ENCODE measurements around the gene ANKRD24.
"Not testable (repeated sequence)": the region's sequence is repeated elsewhere in the genome, so short reads cannot be mapped to it uniquely, and the experiment has no call there.

Gene ANKRD24

DNA sequence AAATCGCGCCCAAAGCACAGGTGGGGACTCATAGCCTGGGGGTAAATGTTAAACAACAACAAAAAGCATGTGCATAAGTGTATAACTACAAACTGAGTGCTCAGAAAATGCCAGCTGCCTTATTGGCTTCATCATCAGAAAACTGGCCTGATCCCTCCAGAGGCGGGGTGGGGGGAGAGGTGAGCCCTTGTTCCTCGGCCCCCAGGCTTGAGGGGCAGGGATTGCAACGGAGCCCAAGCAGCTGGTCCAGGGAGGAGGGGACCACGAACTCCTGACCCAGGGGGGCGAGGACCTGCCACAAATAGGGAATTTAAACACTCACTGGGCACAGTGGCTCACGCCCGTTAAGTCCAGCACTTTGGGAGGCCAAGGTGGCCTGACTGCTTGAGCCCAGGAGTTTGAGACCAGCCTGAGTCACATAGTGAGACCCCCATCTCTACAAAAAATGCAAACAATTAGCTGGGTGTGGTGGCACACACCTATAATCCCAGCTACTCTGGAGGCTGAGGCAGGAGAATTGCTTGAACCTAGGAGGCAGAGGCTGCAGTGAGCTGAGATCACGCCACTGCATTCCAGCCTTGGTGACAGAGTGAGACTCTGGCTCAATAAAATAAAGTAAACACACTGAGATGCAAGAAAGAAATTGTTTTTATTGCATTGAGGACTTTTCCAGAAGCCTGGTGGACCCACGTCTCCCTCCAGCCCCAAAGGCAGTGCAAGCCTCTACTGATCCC is 8.8 kb upstream of the ANKRD24 start:
- no peak for DNase-seq (ENCODE audit: low spot score)

DNA sequence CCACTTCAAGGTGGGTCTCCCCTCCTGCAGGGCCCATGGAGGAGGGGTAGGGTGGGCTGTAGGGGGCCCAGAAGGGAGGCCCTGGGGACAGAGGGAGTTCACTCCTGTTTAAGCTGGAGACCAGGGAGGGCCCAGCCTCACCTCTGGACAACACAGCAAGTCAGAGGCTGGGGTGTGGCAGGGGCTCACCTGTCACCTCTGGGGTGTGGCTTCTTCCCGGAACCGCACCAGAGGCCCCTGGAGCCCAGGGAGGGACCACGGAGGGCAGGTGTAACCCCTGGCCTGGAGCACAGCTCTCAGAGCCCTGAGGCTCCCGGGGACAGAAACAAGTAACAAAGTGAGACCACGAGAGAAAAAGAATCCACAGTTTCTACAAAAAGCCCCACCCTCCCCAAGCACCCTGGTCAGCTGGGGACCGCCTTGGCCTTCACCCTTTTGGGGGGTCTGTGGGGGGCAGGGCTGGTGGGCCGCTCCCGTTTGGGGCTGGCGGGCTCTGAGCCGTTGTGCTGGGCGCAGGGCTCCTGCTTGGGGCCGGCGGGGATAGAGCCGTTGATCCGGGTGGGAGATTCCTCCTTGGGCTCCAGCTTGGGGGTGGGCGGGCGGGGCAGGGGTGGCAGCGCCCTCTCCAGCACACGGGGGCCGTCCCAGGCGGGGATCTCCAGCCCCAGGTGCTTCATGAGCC is 8.1 kb upstream of the ANKRD24 start:
- no peak for DNase-seq (ENCODE audit: low spot score)

DNA sequence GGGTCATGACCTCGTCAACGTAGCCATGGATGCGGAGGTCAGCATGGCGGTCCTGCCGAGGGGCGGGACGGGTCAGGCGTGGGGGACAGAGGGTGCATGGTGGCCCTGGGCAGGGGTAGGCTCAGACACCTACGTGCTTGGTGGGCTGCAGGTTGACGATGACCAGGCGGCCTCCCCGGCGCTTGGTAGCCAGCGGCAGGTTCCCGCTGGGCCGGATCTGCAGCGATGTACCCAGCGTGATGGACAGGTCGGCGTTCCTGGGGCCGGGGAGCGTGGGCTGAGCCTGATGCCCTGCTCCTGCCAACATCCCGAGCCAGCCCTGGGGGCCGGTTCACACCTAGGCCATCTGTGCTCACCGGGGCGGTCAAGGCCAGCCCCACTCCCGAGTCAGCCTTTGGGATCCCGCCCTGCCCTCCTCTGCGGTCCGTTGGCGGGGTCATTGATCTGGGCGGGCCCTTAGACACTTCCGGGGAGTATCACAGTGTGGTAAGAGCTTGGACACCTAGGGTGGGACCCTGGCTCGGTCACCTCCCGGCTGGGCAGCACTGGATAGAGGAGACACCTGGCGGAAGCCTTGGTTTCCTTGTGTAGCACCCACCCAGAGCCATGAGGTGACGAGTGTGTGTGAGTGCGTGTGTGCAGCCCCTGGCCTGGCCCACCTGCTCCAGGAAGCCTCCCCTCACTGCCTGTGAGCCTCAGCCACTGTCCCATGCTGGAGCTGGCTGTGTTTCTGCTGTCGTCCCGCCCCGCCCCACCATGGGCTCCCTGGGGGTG is 7.4 kb upstream of the ANKRD24 start:
- DNase-seq (ENCODE audit: low spot score): no peak

DNA sequence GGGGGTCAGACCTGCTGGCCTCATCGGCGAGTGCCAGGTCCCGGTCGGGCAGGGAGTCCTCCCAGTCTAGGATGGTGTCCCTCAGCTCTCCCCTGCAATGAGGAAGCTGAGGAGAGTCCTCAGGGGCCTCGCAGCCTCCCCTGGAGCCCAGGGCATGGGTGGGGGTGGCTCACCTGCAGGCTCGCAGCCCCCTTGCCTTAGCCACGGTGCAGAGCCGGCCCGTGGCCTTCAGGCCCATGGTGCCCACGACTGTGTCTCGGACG is 6.9 kb upstream of the ANKRD24 start:
- DNase-seq (ENCODE audit: low spot score): no peak

- no peak for DNase-seq (ENCODE audit: low spot score)
Observed at GRCh38 chr19:4177146-4177545, 5.3 kb upstream of the ANKRD24 start.

- no peak for DNase-seq (ENCODE audit: low spot score)
Observed at GRCh38 chr19:4178990-4179389, 3.5 kb upstream of the ANKRD24 start.

GRCh38 chr19:4181053-4181508 is 1.4 kb upstream of the ANKRD24 start:
- DNase-seq (ENCODE audit: low spot score): no peak

DNA sequence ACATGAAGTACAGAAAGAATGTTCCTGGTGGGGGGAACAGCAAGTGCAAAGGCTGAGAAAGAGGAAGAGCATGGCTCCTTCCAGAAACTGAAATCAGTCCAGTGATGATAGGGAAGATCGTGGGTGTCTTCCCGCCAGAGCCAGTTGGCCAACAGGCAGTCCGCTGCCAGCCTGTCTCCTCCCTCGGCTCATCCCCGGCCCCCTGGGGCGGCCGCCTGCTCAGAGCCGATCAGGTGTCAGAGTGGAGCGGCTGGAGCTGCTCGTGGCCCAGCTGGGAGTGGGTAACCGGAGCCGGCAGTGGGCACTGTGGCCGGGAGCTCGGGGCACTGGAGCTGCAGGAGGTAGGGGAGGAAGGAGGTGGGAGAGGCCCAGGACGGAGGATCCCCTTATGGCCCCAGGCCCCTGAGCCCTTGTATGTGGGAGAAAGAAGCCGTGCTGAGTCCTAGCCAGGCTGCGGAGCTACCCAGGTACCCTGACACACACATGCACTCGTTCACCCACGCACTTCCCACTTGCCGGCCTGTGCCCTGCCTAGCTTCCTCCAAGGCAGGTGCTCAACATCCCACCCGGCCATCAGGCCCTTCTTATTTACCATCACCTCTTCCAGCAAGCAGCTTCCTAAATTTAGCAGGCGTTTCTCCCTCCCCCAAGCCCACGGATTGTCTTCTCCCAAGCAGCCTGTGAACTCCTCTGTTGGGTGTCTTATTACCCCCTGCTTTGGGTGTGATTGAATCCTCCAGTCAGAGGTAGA is 1.7 kb downstream of the ANKRD24 start:
- no peak for DNase-seq (ENCODE audit: low spot score)

- DNase-seq (ENCODE audit: low spot score): no peak
Observed at GRCh38 chr19:4184718-4185352, 2.3 kb downstream of the ANKRD24 start.

DNA sequence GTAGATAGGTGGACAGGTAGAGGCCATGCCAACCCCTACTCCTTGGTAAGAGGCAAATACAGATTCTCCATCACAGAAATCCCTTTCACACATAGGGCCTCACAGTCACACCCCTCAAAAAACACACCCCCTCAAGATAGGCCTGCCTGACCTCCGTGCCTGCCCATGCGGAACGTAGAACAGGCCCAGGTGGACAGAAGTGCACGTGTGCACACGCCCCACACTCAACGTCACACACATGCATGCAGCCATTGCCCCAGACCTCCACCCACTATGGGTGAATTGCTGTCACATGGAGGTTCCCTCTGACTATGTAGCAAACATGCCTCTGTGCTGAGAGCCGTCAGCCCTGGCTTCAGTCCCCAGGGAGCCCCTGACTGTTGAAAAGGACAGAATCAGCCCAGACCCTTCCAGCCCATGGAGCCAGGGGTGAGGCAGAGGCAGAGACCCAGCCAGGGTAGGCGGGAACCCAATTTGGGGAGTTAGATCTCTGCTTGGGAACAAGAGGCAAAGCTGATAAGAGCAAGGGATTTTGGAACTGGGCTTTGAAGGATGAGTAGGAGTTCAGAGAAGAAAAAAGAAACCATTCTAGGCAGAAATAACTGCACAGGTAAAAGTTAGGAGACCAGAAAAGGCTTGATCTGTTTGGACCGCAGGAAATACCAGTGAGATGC is 3.1 kb downstream of the ANKRD24 start:
- DNase-seq (ENCODE audit: low spot score): no peak

- DNase-seq (ENCODE audit: low spot score): peak; percentile 68
Observed at GRCh38 chr19:4186087-4186993, 3.9 kb downstream of the ANKRD24 start.

GRCh38 chr19:4187313-4188122 is 5.0 kb downstream of the ANKRD24 start:
- no peak for DNase-seq (ENCODE audit: low spot score)

DNA sequence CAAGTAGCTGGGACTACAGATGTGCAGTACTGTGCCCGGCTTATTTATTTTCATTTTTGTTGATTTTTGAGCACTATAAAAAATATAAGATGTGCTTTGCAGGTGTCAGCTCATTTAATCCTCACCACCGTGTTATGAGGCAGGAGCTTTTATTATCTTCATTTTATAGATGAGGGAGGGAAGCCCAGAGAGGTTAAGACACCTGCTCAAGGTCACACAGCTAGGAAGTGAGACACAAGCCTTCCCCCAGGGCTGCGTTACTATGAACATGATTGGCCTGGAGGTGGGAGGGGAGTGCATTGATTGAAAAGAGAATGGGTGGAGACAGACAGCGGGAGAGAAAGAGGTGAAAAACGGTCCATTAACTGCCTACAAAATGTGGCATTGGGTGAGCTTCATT is 7.2 kb downstream of the ANKRD24 start:
- no peak for DNase-seq (ENCODE audit: low spot score)

DNA sequence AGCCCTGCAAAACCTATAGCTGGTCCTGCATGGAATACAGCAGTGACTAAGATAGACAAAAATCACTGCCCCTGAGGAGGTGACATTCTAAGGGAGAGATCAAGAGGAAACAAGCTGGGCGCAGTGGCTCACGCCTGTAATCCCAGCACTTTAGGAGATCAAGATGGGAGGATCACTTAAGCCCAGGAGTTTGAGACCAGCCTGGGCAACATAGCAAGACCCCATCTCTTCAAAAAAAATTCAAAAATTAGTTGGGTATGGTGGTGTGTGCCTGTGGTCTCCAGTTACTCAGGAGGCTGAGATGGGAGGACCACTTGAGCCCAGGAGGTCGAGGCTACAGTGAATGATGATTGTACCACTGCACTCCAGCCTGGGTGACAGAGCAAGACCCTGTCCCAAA is 10.0 kb downstream of the ANKRD24 start:
- not testable (repeated sequence) for DNase-seq (ENCODE audit: low spot score)

GRCh38 chr19:4194353-4194752 is 11.9 kb downstream of the ANKRD24 start:
- DNase-seq (ENCODE audit: low spot score): no peak

DNA sequence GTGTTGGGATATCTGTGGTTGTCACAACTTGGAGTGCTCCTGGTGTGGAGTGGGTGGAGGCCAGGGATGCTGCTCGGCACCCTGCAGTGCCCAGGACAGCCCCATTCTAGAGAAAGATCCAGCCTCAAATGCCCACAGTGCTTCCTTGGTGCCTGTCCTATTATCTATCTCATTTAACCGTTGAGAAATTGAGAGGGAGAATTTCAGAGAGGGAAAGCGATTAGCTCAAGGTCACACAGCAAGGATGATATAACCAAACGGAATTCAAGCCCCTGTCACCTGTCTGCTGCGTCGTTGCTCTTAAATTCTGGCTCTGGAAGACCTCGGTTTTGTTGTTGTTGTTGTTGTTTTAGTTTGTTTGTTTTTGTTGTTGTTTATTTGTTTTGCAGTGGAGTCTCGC is 13.5 kb downstream of the ANKRD24 start:
- no peak for DNase-seq (ENCODE audit: low spot score)

- DNase-seq (ENCODE audit: low spot score): no peak
Observed at GRCh38 chr19:4196587-4197148, 14.2 kb downstream of the ANKRD24 start.

DNA sequence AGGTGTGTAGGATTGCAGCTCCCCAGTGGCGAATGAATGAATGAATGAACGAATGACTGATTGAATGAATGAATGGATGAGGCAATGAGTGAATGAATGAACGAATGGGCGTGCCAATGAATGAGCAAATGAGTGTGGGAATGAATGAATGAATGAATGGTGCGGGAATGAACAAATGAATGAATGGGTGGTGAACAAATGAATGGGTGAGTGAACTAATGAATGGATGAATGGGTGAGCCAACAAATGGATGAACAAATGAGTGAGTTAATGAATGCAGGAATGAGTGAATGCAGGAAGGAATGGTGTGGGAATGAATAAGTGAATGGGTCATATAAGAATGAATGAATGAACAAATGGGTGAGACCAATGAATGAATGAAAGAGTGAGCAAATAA is 14.7 kb downstream of the ANKRD24 start:
- no peak for DNase-seq (ENCODE audit: low spot score)

Data from kidney tubule cell (primary cell).